GM12891 (cell line): ENCODE results near the gene PRKAG1.

Source experiments
- PAX5 ChIP-seq: IDR thresholded peaks from 2 replicates; pipeline ENCODE4 v1.6.1; 2011; ENCODE audit warnings: low read length, moderate library complexity, mild to moderate bottlenecking; ENCODE audit not compliant: insufficient read depth, severe bottlenecking
- POLR2A ChIP-seq: IDR thresholded peaks from 2 replicates; pipeline ENCODE4 v1.6.1; 2011; ENCODE audit warnings: low read depth, low read length, control low read depth
- POLR2AphosphoS5 ChIP-seq: IDR thresholded peaks from 2 replicates; pipeline ENCODE4 v1.6.1; 2011; ENCODE audit warnings: low read depth, low read length, control low read depth
- POU2F2 ChIP-seq: IDR thresholded peaks from 2 replicates; pipeline ENCODE4 v1.6.1; 2011; ENCODE audit warnings: low read depth, mild to moderate bottlenecking, control low read depth, low read length, moderate library complexity
- SPI1 ChIP-seq: IDR thresholded peaks from 2 replicates; pipeline ENCODE4 v1.6.1; 2011; ENCODE audit warnings: low read depth, low read length, control low read depth
- TAF1 ChIP-seq: IDR thresholded peaks from 2 replicates; pipeline ENCODE4 v1.6.1; 2011; ENCODE audit warnings: low read depth, low read length, control low read depth

DNA sequence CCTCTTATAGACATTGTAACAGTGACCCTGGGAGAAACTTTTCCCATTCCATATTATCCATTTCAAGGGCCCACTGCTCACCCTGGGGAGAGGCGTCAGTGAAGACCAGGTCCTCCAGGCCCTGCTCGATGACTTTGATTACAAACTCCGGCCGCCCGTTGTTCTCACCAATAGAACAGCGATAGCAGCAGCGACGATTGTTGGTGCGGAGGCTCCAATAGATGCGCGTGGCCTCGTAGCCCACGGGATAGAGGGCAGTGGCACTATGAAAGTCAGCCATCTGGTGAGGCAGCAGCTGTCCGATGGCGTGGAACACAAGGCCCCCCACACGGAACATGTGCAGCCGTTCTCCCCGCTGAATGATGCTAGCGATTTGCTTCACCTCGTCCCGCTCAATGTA lies 7.5 kb upstream of the PRKAG1 start:
- TF ChIP-seq POLR2A (no peak), POLR2AphosphoS5 (no peak), TAF1 (no peak), SPI1 (no peak), POU2F2 (no peak), PAX5 (no peak)
